Astrocyte (in vitro differentiated cells and primary cell): Measurements from ENCODE around the gene PITX1. TPM values are rescaled to one million over a fixed set of nuclear protein-coding genes. Genes with fewer than 3 reads are reported as not detected.

ENCODE experiments used
- DNase-seq: peaks from one replicate; pipeline ENCODE4 v3.0.0-alpha.2; 2010; ENCODE audit warnings: low read depth
- FAIRE-seq: peaks from 2 replicates; lab custom pipeline; 2011; peaks lifted over from hg19 to GRCh38; lab: Jason Lieb, UNC
- H2AFZ ChIP-seq: 2 replicates; pipeline ENCODE4 v1.6.0; 2012; ENCODE audit warnings: low read depth, low read length, inconsistent platforms
- H3K27ac ChIP-seq: 2 replicates; pipeline ENCODE4 v1.5.1; 2011; ENCODE audit warnings: low read depth, low read length, inconsistent platforms
- H3K27me3 ChIP-seq: 2 replicates; pipeline ENCODE4 v1.6.0; 2011; ENCODE audit warnings: low read length, inconsistent platforms; ENCODE audit not compliant: insufficient read depth
- H3K36me3 ChIP-seq: 2 replicates; pipeline ENCODE4 v1.5.1; 2011; ENCODE audit warnings: low read length, inconsistent platforms; ENCODE audit not compliant: insufficient read depth
- H3K4me1 ChIP-seq: 2 replicates; pipeline ENCODE4 v1.5.1; 2011; ENCODE audit warnings: low read length, inconsistent platforms; ENCODE audit not compliant: insufficient read depth
- H3K4me2 ChIP-seq: 2 replicates; pipeline ENCODE4 v1.6.0; 2012; ENCODE audit warnings: low read length, inconsistent platforms
- H3K4me3 ChIP-seq: 2 replicates; pipeline ENCODE4 v1.5.1; 2011; ENCODE audit warnings: low read depth, mild to moderate bottlenecking, low read length, inconsistent platforms; ENCODE audit not compliant: insufficient read depth
- H3K79me2 ChIP-seq: 2 replicates; pipeline ENCODE4 v1.6.0; 2012; ENCODE audit warnings: mild to moderate bottlenecking, low read length, inconsistent platforms; ENCODE audit not compliant: insufficient read depth
- H3K9ac ChIP-seq: 2 replicates; pipeline ENCODE4 v1.6.0; 2012; ENCODE audit warnings: mild to moderate bottlenecking, low read length, inconsistent platforms
- H3K9me3 ChIP-seq: 2 replicates; pipeline ENCODE4 v1.5.1; 2012; ENCODE audit warnings: low read depth, mild to moderate bottlenecking, low read length, inconsistent platforms; ENCODE audit not compliant: insufficient read depth
- H4K20me1 ChIP-seq: 2 replicates; pipeline ENCODE4 v1.6.0; 2012; ENCODE audit warnings: low read length, inconsistent platforms; ENCODE audit not compliant: insufficient read depth
- H3K27ac Mint-ChIP-seq: one replicate; pipeline ENCODE4 v1.8.0; 2021; ENCODE audit warnings: mild to moderate bottlenecking, mixed read lengths; ENCODE audit not compliant: unreplicated experiment
- H3K27me3 Mint-ChIP-seq: one replicate; pipeline ENCODE4 v1.8.0; 2021; ENCODE audit warnings: low read depth, mixed read lengths; ENCODE audit not compliant: unreplicated experiment
- H3K36me3 Mint-ChIP-seq: one replicate; pipeline ENCODE4 v1.8.0; 2021; ENCODE audit warnings: low read depth, mixed read lengths; ENCODE audit not compliant: unreplicated experiment
- H3K4me1 Mint-ChIP-seq: one replicate; pipeline ENCODE4 v1.8.0; 2021; ENCODE audit warnings: low read depth, mixed read lengths; ENCODE audit not compliant: unreplicated experiment
- H3K4me3 Mint-ChIP-seq: one replicate; pipeline ENCODE4 v1.8.0; 2021; ENCODE audit warnings: mild to moderate bottlenecking, moderate library complexity, mixed read lengths; ENCODE audit not compliant: unreplicated experiment
- H3K9me3 Mint-ChIP-seq: one replicate; pipeline ENCODE4 v1.8.0; 2021; ENCODE audit warnings: mild to moderate bottlenecking, mixed read lengths; ENCODE audit not compliant: unreplicated experiment
- EZH2 ChIP-seq: IDR thresholded peaks from 2 replicates; pipeline ENCODE4 v1.6.1; 2012; ENCODE audit warnings: mild to moderate bottlenecking, low read length, inconsistent platforms; ENCODE audit not compliant: insufficient read depth
- total RNA-seq: library from RNA; stranded (reverse); gene quantifications from 2 replicates; pipeline ENCODE4 v1.2.1, GENCODE V29; 2021
- TF ChIP-seq, protein P1 (sequence below): IDR thresholded peaks from 2 replicates; pipeline ENCODE4 v1.5.1; 2011; ENCODE audit warnings: low read depth, mild to moderate bottlenecking, inconsistent platforms, low read length, moderate library complexity; ENCODE audit not compliant: insufficient read depth

The PITX1 gene
- total RNA-seq, 1 donor from 2014 or later = 0.52 TPM

DNA sequence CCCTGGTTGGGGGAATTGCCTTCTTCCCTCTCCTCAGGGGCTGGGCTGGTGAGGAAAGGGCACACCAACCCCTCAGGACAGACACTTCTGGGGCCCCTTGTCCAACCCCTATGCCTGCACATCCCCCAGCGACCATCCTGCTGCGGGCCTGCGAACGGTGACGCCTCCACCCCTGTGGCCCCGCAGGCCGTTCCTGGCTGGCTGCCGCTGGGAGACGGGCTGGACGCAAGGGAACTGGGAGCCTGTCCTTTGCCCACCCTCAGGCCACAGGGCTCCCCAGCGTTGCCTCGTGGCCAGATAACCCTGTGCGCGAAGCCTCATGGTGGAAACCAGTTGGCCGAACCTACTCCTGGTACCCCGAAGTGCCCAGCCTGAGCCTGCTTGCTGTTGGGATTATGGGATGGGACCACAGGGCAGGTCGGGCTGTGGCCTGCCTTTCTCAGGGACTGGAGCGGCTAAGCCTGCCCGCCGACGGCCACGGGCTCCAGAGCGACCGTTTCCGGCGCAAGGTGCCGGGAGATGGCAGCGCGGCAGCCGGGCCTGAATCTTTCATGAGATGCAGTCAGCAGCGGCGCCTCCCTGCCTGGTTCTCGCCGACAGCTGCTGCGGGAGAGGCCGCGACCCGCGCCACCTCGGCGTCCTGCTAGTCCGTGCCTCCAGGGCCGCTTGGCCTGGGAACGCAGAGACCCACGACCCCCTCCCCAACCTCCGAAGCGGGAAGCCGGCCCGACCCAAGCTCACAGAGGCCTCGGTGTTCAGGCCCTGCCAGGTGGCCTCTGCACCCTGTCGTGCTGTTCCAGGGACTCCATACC is 6.5 kb upstream of the PITX1 start:
- no peaks in the 10 kb centered on the region for H3K36me3 ChIP-seq
- DNase-seq (no peak), FAIRE-seq (no peak)
- H3K9me3 ChIP-seq = no peaks in the 10 kb centered on the region
- Mint-ChIP-seq H3K4me3 (no peak overlapping the region), H3K27me3 (peaks cover 85% of the 10 kb centered on the region), H3K9me3 (peaks cover 9% of the 10 kb centered on the region), H3K27ac (no peak overlapping the region), H3K4me1 (no peaks in the 10 kb centered on the region), H3K36me3 (peaks cover 6% of the 10 kb centered on the region)
- no peaks in the 10 kb centered on the region for H3K4me1 ChIP-seq
- peaks cover 16% of the 10 kb centered on the region for H4K20me1 ChIP-seq
- no peak overlapping the region for H3K9ac ChIP-seq
- no peak overlapping the region for H3K27ac ChIP-seq
- no peak overlapping the region for H3K4me3 ChIP-seq
- peak; percentile 62 for TF ChIP-seq EZH2
- TF ChIP-seq, protein P1, sequence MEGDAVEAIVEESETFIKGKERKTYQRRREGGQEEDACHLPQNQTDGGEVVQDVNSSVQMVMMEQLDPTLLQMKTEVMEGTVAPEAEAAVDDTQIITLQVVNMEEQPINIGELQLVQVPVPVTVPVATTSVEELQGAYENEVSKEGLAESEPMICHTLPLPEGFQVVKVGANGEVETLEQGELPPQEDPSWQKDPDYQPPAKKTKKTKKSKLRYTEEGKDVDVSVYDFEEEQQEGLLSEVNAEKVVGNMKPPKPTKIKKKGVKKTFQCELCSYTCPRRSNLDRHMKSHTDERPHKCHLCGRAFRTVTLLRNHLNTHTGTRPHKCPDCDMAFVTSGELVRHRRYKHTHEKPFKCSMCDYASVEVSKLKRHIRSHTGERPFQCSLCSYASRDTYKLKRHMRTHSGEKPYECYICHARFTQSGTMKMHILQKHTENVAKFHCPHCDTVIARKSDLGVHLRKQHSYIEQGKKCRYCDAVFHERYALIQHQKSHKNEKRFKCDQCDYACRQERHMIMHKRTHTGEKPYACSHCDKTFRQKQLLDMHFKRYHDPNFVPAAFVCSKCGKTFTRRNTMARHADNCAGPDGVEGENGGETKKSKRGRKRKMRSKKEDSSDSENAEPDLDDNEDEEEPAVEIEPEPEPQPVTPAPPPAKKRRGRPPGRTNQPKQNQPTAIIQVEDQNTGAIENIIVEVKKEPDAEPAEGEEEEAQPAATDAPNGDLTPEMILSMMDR = no peak
- H2AFZ ChIP-seq = peak overlapping the region; percentile 26
- no peaks in the 10 kb centered on the region for H3K79me2 ChIP-seq
- H3K27me3 ChIP-seq = peaks cover 94% of the 10 kb centered on the region
- no peak overlapping the region for H3K4me2 ChIP-seq

DNA sequence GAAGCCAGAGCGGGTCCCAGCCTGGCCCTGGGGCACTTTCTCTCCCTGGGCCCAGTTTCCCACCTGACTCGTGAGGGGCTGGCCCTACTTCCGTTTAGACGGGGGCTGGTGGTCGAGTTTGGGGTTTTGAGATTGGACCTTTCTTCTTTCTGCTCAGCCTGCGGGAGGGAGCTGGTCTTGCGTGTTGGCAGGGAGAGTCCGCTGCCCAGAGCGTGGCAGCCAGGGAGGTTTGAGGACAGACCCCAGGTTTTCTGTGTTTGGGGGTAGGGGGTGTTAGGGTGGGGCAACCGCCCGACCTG is 6.0 kb upstream of the PITX1 start:
- Histone ChIP-seq H3K4me1 (no peaks in the 10 kb centered on the region), H4K20me1 (peaks cover 21% of the 10 kb centered on the region), H3K4me2 (no peak overlapping the region), H3K27ac (no peak overlapping the region), H3K79me2 (no peaks in the 10 kb centered on the region), H3K4me3 (no peak overlapping the region), H2AFZ (no peak overlapping the region), H3K27me3 (peaks cover 94% of the 10 kb centered on the region), H3K36me3 (no peaks in the 10 kb centered on the region), H3K9me3 (no peaks in the 10 kb centered on the region), H3K9ac (no peak overlapping the region)
- DNase-seq (no peak), FAIRE-seq (no peak)
- Mint-ChIP-seq H3K36me3 (peaks cover 6% of the 10 kb centered on the region), H3K27me3 (peaks cover 84% of the 10 kb centered on the region), H3K4me1 (no peaks in the 10 kb centered on the region), H3K9me3 (peaks cover 7% of the 10 kb centered on the region), H3K4me3 (no peak overlapping the region), H3K27ac (no peak overlapping the region)
- TF ChIP-seq, protein P1 = no peak
- peak; percentile 28 for TF ChIP-seq EZH2
